Parathyroid adenoma (tissue), 2 donors: ENCODE measurements around the gene LBR.

Experiments
- H2AFZ ChIP-seq: fragments of 300-600 bp; sonication (generic); one replicate; pipeline ENCODE4 v1.7.0; 2017; ENCODE audit warnings: antibody characterized with exemption, mild to moderate bottlenecking
- H3K27ac ChIP-seq: fragments of 300-600 bp; sonication (generic); one replicate; pipeline ENCODE4 v1.7.0; 2017
- H3K27me3 ChIP-seq: fragments of 300-600 bp; sonication (generic); one replicate; pipeline ENCODE4 v1.7.0; 2017; ENCODE audit warnings: low read length; ENCODE audit not compliant: control insufficient read depth, insufficient read depth
- H3K36me3 ChIP-seq: fragments of 300-600 bp; sonication (generic); one replicate; pipeline ENCODE4 v1.7.0; 2017; ENCODE audit warnings: low read length; ENCODE audit not compliant: control insufficient read depth, insufficient read depth
- H3K4me1 ChIP-seq: fragments of 300-600 bp; sonication (generic); one replicate; pipeline ENCODE4 v1.7.0; 2017; ENCODE audit warnings: control low read depth
- H3K4me2 ChIP-seq: fragments of 300-600 bp; sonication (generic); one replicate; pipeline ENCODE4 v1.7.0; 2017; ENCODE audit warnings: low read length
- H3K4me3 ChIP-seq: fragments of 300-600 bp; sonication (generic); one replicate; pipeline ENCODE4 v1.7.0; 2017; ENCODE audit warnings: low read depth, low read length
- H3K79me2 ChIP-seq: fragments of 300-600 bp; sonication (generic); one replicate; pipeline ENCODE4 v1.7.0; 2017; ENCODE audit warnings: control low read depth
- H3K9ac ChIP-seq: fragments of 300-600 bp; sonication (generic); one replicate; pipeline ENCODE4 v1.7.0; 2017; ENCODE audit warnings: mild to moderate bottlenecking
- H3K9me3 ChIP-seq: fragments of 300-600 bp; sonication (generic); one replicate; pipeline ENCODE4 v1.7.0; 2017; ENCODE audit warnings: low read length; ENCODE audit not compliant: control insufficient read depth
- CTCF ChIP-seq: fragments of 300-600 bp; sonication (generic); IDR thresholded peaks from one replicate; pipeline ENCODE4 v1.7.0; 2017; ENCODE audit warnings: antibody characterized with exemption, mild to moderate bottlenecking
- donor health status: primary hyperparathyroidism.

LBR gene

GRCh38 chr1:225412321-225412720, 15.5 kb downstream of the LBR start:
- TF ChIP-seq CTCF = no peak
- Histone ChIP-seq H3K36me3 (no peaks in the 10 kb centered on the region), H2AFZ (no peak overlapping the region), H3K4me3 (no peak overlapping the region), H3K79me2 (no peaks in the 10 kb centered on the region), H3K4me2 (no peak overlapping the region), H3K27ac (no peak overlapping the region), H3K27me3 (no peaks in the 10 kb centered on the region), H3K9me3 (no peaks in the 10 kb centered on the region), H3K4me1 (no peaks in the 10 kb centered on the region), H3K9ac (no peak overlapping the region)

- no peak overlapping the region for H3K4me2 ChIP-seq
- H3K36me3 ChIP-seq = no peaks in the 10 kb centered on the region
- H3K9me3 ChIP-seq = no peaks in the 10 kb centered on the region
- H3K4me1 ChIP-seq = no peaks in the 10 kb centered on the region
- no peak for TF ChIP-seq CTCF
- H3K79me2 ChIP-seq = no peaks in the 10 kb centered on the region
- no peak overlapping the region for H3K27ac ChIP-seq
- no peaks in the 10 kb centered on the region for H3K27me3 ChIP-seq
- no peak overlapping the region for H2AFZ ChIP-seq
- no peak overlapping the region for H3K4me3 ChIP-seq
- H3K9ac ChIP-seq = no peak overlapping the region
These were observed 17.8 kb downstream of the LBR start for GRCh38 chr1:225410036-225410435.

GRCh38 chr1:225409051-225409450, 18.8 kb downstream of the LBR start:
- no peak for TF ChIP-seq CTCF
- Histone ChIP-seq H2AFZ (no peak overlapping the region), H3K4me1 (no peaks in the 10 kb centered on the region)

GRCh38 chr1:225408249-225408648, 19.6 kb downstream of the LBR start:
- no peak for TF ChIP-seq CTCF
- Histone ChIP-seq H3K9ac (no peak overlapping the region), H3K27me3 (no peaks in the 10 kb centered on the region), H3K4me1 (no peaks in the 10 kb centered on the region), H3K9me3 (no peaks in the 10 kb centered on the region), H2AFZ (no peak overlapping the region), H3K4me3 (no peak overlapping the region), H3K4me2 (no peak overlapping the region), H3K79me2 (no peaks in the 10 kb centered on the region), H3K27ac (no peak overlapping the region), H3K36me3 (no peaks in the 10 kb centered on the region)

More at GRCh38 chr1:225409051-225409450, 18.8 kb downstream of the LBR start:
- H3K36me3 ChIP-seq = no peaks in the 10 kb centered on the region
- H3K4me2 ChIP-seq = no peak overlapping the region
- H3K9me3 ChIP-seq = no peaks in the 10 kb centered on the region
- H3K79me2 ChIP-seq = no peaks in the 10 kb centered on the region
- no peak overlapping the region for H3K4me3 ChIP-seq
- no peaks in the 10 kb centered on the region for H3K27me3 ChIP-seq
- no peak overlapping the region for H3K27ac ChIP-seq
- no peak overlapping the region for H3K9ac ChIP-seq

GRCh38 chr1:225407755-225408154, 20.1 kb downstream of the LBR start:
- Histone ChIP-seq H3K79me2 (no peaks in the 10 kb centered on the region), H3K4me3 (no peak overlapping the region), H3K4me2 (no peak overlapping the region), H3K27me3 (no peaks in the 10 kb centered on the region), H3K4me1 (no peaks in the 10 kb centered on the region), H2AFZ (no peak overlapping the region), H3K9ac (no peak overlapping the region), H3K9me3 (no peaks in the 10 kb centered on the region), H3K36me3 (no peaks in the 10 kb centered on the region), H3K27ac (no peak overlapping the region)
- TF ChIP-seq CTCF = no peak
